IMR-90 (cell line): Measurements from ENCODE around the gene ACOXL. TPM values are rescaled to one million over a fixed set of nuclear protein-coding genes. Genes with fewer than 3 reads are reported as not detected.

ENCODE experiments used
- ATAC-seq: fragments of 200-7000 bp; cut with Tn5 transposase; 2 replicates; pipeline ENCODE4 v1.9.1; 2020; ENCODE audit warnings: low read depth, mild to moderate bottlenecking, moderate library complexity
- BruUV-seq: library from RNA; stranded (reverse); fragments of 400-500 nt; replicated peaks from 2 replicates; lab custom pipeline; 2021; lab: Mats Ljungman, UMichigan
- CTCF ChIA-PET: fragments of 300-600 bp; formaldehyde crosslinking; extraction: SDS; loops from one replicate; lab custom pipeline; 2021; ENCODE audit warnings: antibody characterized with exemption; lab: Yijun Ruan, JAX
- POLR2A ChIA-PET: fragments of 300-600 bp; sonication (Branson Sonifier 250); formaldehyde crosslinking; loops from one replicate; lab custom pipeline; 2022; ENCODE audit warnings: antibody characterized with exemption; ENCODE audit not compliant: unreplicated experiment; lab: Charles Lee
- DNase-seq: peaks from one replicate; pipeline ENCODE4 v3.0.0; 2013
- H2AFZ ChIP-seq: replicated peaks from 2 replicates; pipeline ENCODE3; 2013; ENCODE audit warnings: low read length, mild to moderate bottlenecking; ENCODE audit not compliant: poor library complexity
- H2AK5ac ChIP-seq: 2 replicates; pipeline ENCODE4 v1.6.1; 2013; ENCODE audit warnings: low read depth, low read length, inconsistent platforms
- H2AK9ac ChIP-seq: replicated peaks from 2 replicates; pipeline ENCODE3; 2013; ENCODE audit warnings: mild to moderate bottlenecking, low read depth, low read length, moderate library complexity; ENCODE audit not compliant: poor library complexity
- H2BK120ac ChIP-seq: 2 replicates; pipeline ENCODE4 v1.6.1; 2013; ENCODE audit warnings: low read depth, low read length, inconsistent platforms
- H2BK15ac ChIP-seq: 3 replicates; pipeline ENCODE4 v1.6.1; 2013; ENCODE audit warnings: low read depth, low read length, inconsistent platforms
- H2BK20ac ChIP-seq: 2 replicates; pipeline ENCODE4 v1.6.1; 2013; ENCODE audit warnings: low read depth, mild to moderate bottlenecking, inconsistent platforms, low read length, moderate library complexity
- H2BK5ac ChIP-seq: 2 replicates; pipeline ENCODE4 v1.6.1; 2013; ENCODE audit warnings: mild to moderate bottlenecking, low read depth, low read length, inconsistent platforms; ENCODE audit not compliant: poor library complexity, severe bottlenecking
- H3K14ac ChIP-seq: replicated peaks from 2 replicates; pipeline ENCODE4 v1.6.1; 2013; ENCODE audit warnings: low read depth, low read length, inconsistent platforms
- H3K18ac ChIP-seq: 2 replicates; pipeline ENCODE4 v1.6.1; 2013; ENCODE audit warnings: low read depth, low read length, control low read depth
- H3K23ac ChIP-seq: 2 replicates; pipeline ENCODE4 v1.6.1; 2013; ENCODE audit warnings: low read depth, low read length, inconsistent platforms
- H3K27ac ChIP-seq: 2 replicates; pipeline ENCODE4 v1.5.1; 2013; ENCODE audit warnings: mild to moderate bottlenecking, control low read depth, low read length; ENCODE audit not compliant: insufficient read depth
- H3K27me3 ChIP-seq: 2 replicates; pipeline ENCODE4 v1.6.1; 2013; ENCODE audit warnings: low read length; ENCODE audit not compliant: control insufficient read depth, insufficient read depth
- H3K36me3 ChIP-seq: 2 replicates; pipeline ENCODE4 v1.6.1; 2013; ENCODE audit warnings: low read length, mixed read lengths; ENCODE audit not compliant: control insufficient read depth, insufficient read depth
- H3K4ac ChIP-seq: 2 replicates; pipeline ENCODE4 v1.6.1; 2013; ENCODE audit warnings: low read depth, low read length, inconsistent platforms
- H3K4me1 ChIP-seq: 2 replicates; pipeline ENCODE4 v1.6.1; 2013; ENCODE audit warnings: low read length, mixed read lengths; ENCODE audit not compliant: control insufficient read depth, insufficient read depth
- H3K4me2 ChIP-seq: 2 replicates; pipeline ENCODE4 v1.6.1; 2013; ENCODE audit warnings: low read depth, mild to moderate bottlenecking, control low read depth, low read length, moderate library complexity
- H3K4me3 ChIP-seq: 2 replicates; pipeline ENCODE4 v1.5.1; 2013; ENCODE audit warnings: low read depth, mild to moderate bottlenecking, control low read depth, low read length, moderate library complexity; ENCODE audit not compliant: insufficient read depth
- H3K56ac ChIP-seq: 2 replicates; pipeline ENCODE4 v1.6.1; 2013; ENCODE audit warnings: low read length, inconsistent platforms; ENCODE audit not compliant: insufficient read depth; ENCODE audit errors: extremely low read depth
- H3K79me1 ChIP-seq, 2 experiments: 2 replicates each; pipeline ENCODE4 v1.6.1; 2013; ENCODE audit warnings: low read length in 2 of 2, inconsistent platforms in 1 of 2, low read depth in 1 of 2
- H3K9ac ChIP-seq: 2 replicates; pipeline ENCODE4 v1.6.1; 2013; ENCODE audit warnings: low read depth, low read length, control low read depth
- H3K9me1 ChIP-seq: 2 replicates; pipeline ENCODE4 v1.6.1; 2013; ENCODE audit warnings: low read length, inconsistent platforms; ENCODE audit not compliant: insufficient read depth
- H3K9me3 ChIP-seq: 2 replicates; pipeline ENCODE4 v1.6.1; 2013; ENCODE audit warnings: low read length; ENCODE audit not compliant: control insufficient read depth, insufficient read depth
- H4K20me1 ChIP-seq: 2 replicates; pipeline ENCODE4 v1.6.1; 2013; ENCODE audit warnings: low read length, inconsistent platforms; ENCODE audit not compliant: insufficient read depth
- H4K5ac ChIP-seq: 2 replicates; pipeline ENCODE4 v1.6.1; 2013; ENCODE audit warnings: mild to moderate bottlenecking, low read depth, low read length, control low read depth
- H4K8ac ChIP-seq, 2 experiments: 2 replicates each; pipeline ENCODE4 v1.6.1; 2013; ENCODE audit warnings: low read depth in 2 of 2, low read length in 2 of 2, control low read depth in 1 of 2, inconsistent platforms in 1 of 2
- H4K91ac ChIP-seq: 2 replicates; pipeline ENCODE4 v1.6.1; 2013; ENCODE audit warnings: low read depth, low read length, inconsistent platforms; ENCODE audit not compliant: insufficient read depth
- BHLHE40 ChIP-seq: fragments of 150-350 bp; IDR thresholded peaks from 2 replicates; pipeline ENCODE4 v1.6.1; 2016; ENCODE audit warnings: mild to moderate bottlenecking, low read depth, low read length
- CHD1 ChIP-seq: IDR thresholded peaks from 2 replicates; pipeline ENCODE4 v1.6.1; 2012; ENCODE audit warnings: low read depth, low read length, improper control_type of control experiment
- FOS ChIP-seq: fragments of 150-350 bp; IDR thresholded peaks from 2 replicates; pipeline ENCODE4 v1.6.1; 2016; ENCODE audit warnings: low read depth, low read length
- MXI1 ChIP-seq: IDR thresholded peaks from 2 replicates; pipeline ENCODE4 v1.6.1; 2012; ENCODE audit warnings: low read depth, mild to moderate bottlenecking, low read length, moderate library complexity, borderline replicate concordance
- RCOR1 ChIP-seq: IDR thresholded peaks from 2 replicates; pipeline ENCODE4 v1.6.1; 2012; ENCODE audit warnings: mild to moderate bottlenecking, low read length, improper control_type of control experiment; ENCODE audit not compliant: insufficient replicate concordance
- WGBS, 2 experiments: methylation state at CpG; one replicate each; pipeline versions ENCODE4 v1.1.5 to v1.1.7; 2013; ENCODE audit warnings: missing lambda C conversion rate in 2 of 2; ENCODE audit not compliant: insufficient read length in 1 of 2; ENCODE audit errors: extremely low coverage in 2 of 2; 5-methylcytosine and 5-hydroxymethylcytosine counted together
- dilution Hi-C: fragments of 300-500 bp; cut with HindIII; formaldehyde crosslinking; loops from one replicate; pipeline ENCODE4 v1.14.3; 2018; ENCODE audit warnings: low sequenced_read_pairs; ENCODE audit not compliant: unreplicated experiment
- in situ Hi-C: fragments of 300-500 bp; cut with MboI; formaldehyde crosslinking; loops from 3 replicates; pipeline ENCODE4 v1.14.3; 2019; ENCODE audit warnings: low sequenced_read_pairs, inconsistent platforms, mixed read lengths
- intact Hi-C: fragments of 100-400 bp; cut with micrococcal nuclease; formaldehyde crosslinking; loops from 2 replicates; pipeline ENCODE4 v1.10.0; 2022
- polyA plus RNA-seq, 3 experiments: library from polyadenylated mRNA; depleted of rRNA; stranded (reverse); fragments of >200 nt; gene quantifications; 2 replicates each; pipeline ENCODE4 v1.2.3, GENCODE V29; 2012; ENCODE audit warnings: low replicate concordance in 1 of 3
- total RNA-seq: library from RNA; depleted of rRNA; stranded (reverse); fragments of >200 nt; gene quantifications from 2 replicates; pipeline ENCODE4 v1.2.3, GENCODE V29; 2012

Gene ACOXL
- total and polyA plus RNA-seq, 2 of the 4 experiments (the other 2 are of a cell fraction), result not detected

- peaks cover 18% of the 10 kb centered on the region for H4K20me1 ChIP-seq
- H3K14ac ChIP-seq, result no peak overlapping the region
- H3K79me1 ChIP-seq, result peaks cover 0 to 8% of the 10 kb centered on the region in 2 experiments; a peak in 1 of 4 replicates
- H2AK5ac ChIP-seq, result no peak overlapping the region
- DNase-seq (no peak), ATAC-seq (no peak)
- H3K27me3 ChIP-seq, result peaks cover 9% of the 10 kb centered on the region
- in situ Hi-C loops, result no loop called here
- ChIA-PET POLR2A (interaction anchor here (0.6 kb wide), 2 partner anchors 88 to 563 kb away, joined by 3 read pairs; no protein-coding TSS in a partner anchor), CTCF (no interaction called here)
- peaks cover 2% of the 10 kb centered on the region for H3K4me1 ChIP-seq
- H4K91ac ChIP-seq, result no peak overlapping the region
- H2AFZ ChIP-seq, result peak overlapping the region; percentile 95
- H3K4me3 ChIP-seq, result peak overlapping the region; percentile 73
- WGBS, 2 experiments, result 2% methylated on average over 38 of the region's 80 CpGs; no CpG with 5 or more reads in 1 of the 2 experiments
- peak overlapping the region; percentile 69 for H3K9ac ChIP-seq
- BruUV-seq, result no TSS peak
- peak overlapping the region; percentile 46 for H3K27ac ChIP-seq
- TF ChIP-seq CHD1 (0 out of 2 replicates have a peak, but pooled peaks have one; percentile 36), RCOR1 (no peak), FOS (no peak), MXI1 (peak; percentile 70; the same call in 1 of the 2 replicates), BHLHE40 (peak; percentile 90)
- H3K23ac ChIP-seq, result peak overlapping the region; percentile 17; the same call in 1 of the 2 replicates
- dilution Hi-C loops, result no loop called here
- H3K56ac ChIP-seq, result no peak overlapping the region
- no peak overlapping the region for H4K8ac ChIP-seq
- H2BK120ac ChIP-seq, result no peak overlapping the region
- H2BK20ac ChIP-seq, result no peak overlapping the region
- H3K36me3 ChIP-seq, result peaks cover 9% of the 10 kb centered on the region
- H3K4me2 ChIP-seq, result peak overlapping the region; percentile 88
- peaks cover 3% of the 10 kb centered on the region; the same call in 1 of the 2 replicates for H3K9me3 ChIP-seq
- peak overlapping the region; percentile 29 for H2AK9ac ChIP-seq
- no peak overlapping the region for H2BK15ac ChIP-seq
- H2BK5ac ChIP-seq, result no peak overlapping the region
- no peaks in the 10 kb centered on the region for H3K9me1 ChIP-seq
- intact Hi-C loops, result no loop called here
- H3K4ac ChIP-seq, result no peak overlapping the region
- H3K18ac ChIP-seq, result no peak overlapping the region
- H4K5ac ChIP-seq, result no peak overlapping the region
Measured at GRCh38 chr2:111121028-111121827, 388.9 kb downstream of the ACOXL start.
